HG02943 (cell line): ENCODE results near the gene CFB.
"Not testable (repeated sequence)": the region's sequence is repeated elsewhere in the genome, so short reads cannot be mapped to it uniquely, and the experiment has no call there.

Source experiments
- ATAC-seq: cut with Tn5 transposase; IDR thresholded peaks from one replicate; pipeline ENCODE4 v1.9.1; 2021; ENCODE audit warnings: mild to moderate bottlenecking, low read depth, moderate library complexity; ENCODE audit not compliant: unreplicated experiment

The CFB gene

GRCh38 chr6:31945507-31946369 is at the start of gene CFB:
TSS of gene CFB (plus strand) at chr6:31946095. CDS start at chr6:31946222, 127 bp downstream.
- no peak for ATAC-seq

GRCh38 chr6:31896493-31896855 is 49.4 kb upstream of the CFB start:
- ATAC-seq, result no peak

- ATAC-seq, result no peak
Measured at GRCh38 chr6:31896856-31897611, 48.9 kb upstream of the CFB start.

- ATAC-seq, result peak; percentile 43
Measured at GRCh38 chr6:31897612-31898382, 48.1 kb upstream of the CFB start, which contains the start of gene EHMT2. TSS of gene EHMT2 (minus strand) at chr6:31897698. CDS start at chr6:31897677, 21 bp downstream.

GRCh38 chr6:31898383-31899011 is 47.4 kb upstream of the CFB start:
- no peak for ATAC-seq

- no peak for ATAC-seq
Measured at GRCh38 chr6:31899215-31899614, 46.7 kb upstream of the CFB start.

GRCh38 chr6:31899882-31900722 is 45.8 kb upstream of the CFB start:
- ATAC-seq, result no peak

GRCh38 chr6:31900917-31901414 is 44.9 kb upstream of the CFB start:
- ATAC-seq, result no peak

- no peak for ATAC-seq
Measured at GRCh38 chr6:31901415-31901952, 44.4 kb upstream of the CFB start.

- no peak for ATAC-seq
Measured at GRCh38 chr6:31901953-31902643, 43.8 kb upstream of the CFB start, which contains the start of gene ZBTB12. TSS of gene ZBTB12 (minus strand) at chr6:31902086. CDS start at chr6:31901305, 781 bp downstream.

- no peak for ATAC-seq
Measured at GRCh38 chr6:31903957-31904356, 41.9 kb upstream of the CFB start.

- no peak for ATAC-seq
Measured at GRCh38 chr6:31905041-31905440, 40.9 kb upstream of the CFB start.

- no peak for ATAC-seq
Measured at GRCh38 chr6:31906122-31906521, 39.8 kb upstream of the CFB start.

GRCh38 chr6:31906727-31907126 is 39.2 kb upstream of the CFB start:
- ATAC-seq, result not testable (repeated sequence)

GRCh38 chr6:31907158-31907813 is 38.6 kb upstream of the CFB start:
- no peak for ATAC-seq

- not testable (repeated sequence) for ATAC-seq
Measured at GRCh38 chr6:31908255-31908654, 37.6 kb upstream of the CFB start.

GRCh38 chr6:31908791-31909190 is 37.1 kb upstream of the CFB start:
- ATAC-seq, result no peak

GRCh38 chr6:31909298-31909697 is 36.6 kb upstream of the CFB start:
- ATAC-seq, result not testable (repeated sequence)
